Glomerular visceral epithelial cell (primary cell): ENCODE measurements around the gene STRADB.
"Not testable (repeated sequence)": the region's sequence is repeated elsewhere in the genome, so short reads cannot be mapped to it uniquely, and the experiment has no call there.

Experiments used
- DNase-seq: peaks from one replicate; pipeline ENCODE4 v3.0.0-alpha.2; 2016; ENCODE audit errors: extremely low spot score

Gene STRADB

DNA sequence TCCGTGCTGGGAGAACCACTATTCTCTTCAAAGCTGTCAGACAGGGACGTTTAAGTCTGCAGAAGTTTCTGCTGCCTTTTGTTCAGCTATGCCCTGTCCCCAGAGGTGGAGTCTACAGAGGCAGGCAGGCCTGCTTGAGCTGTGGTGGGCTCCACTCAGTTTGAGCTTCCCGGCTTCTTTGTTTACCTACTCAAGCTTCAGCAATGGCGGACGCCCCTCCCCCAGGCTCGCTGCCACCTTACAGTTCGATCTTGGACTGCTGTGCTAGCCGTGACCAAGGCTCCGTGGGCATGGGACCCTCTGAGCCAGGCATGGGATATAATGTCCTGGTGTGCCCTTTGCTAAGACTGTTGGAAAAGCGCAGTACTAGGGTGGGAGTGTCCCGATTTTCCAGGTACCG, 21.2 kb upstream of the STRADB start:
- not testable (repeated sequence) for DNase-seq

DNA sequence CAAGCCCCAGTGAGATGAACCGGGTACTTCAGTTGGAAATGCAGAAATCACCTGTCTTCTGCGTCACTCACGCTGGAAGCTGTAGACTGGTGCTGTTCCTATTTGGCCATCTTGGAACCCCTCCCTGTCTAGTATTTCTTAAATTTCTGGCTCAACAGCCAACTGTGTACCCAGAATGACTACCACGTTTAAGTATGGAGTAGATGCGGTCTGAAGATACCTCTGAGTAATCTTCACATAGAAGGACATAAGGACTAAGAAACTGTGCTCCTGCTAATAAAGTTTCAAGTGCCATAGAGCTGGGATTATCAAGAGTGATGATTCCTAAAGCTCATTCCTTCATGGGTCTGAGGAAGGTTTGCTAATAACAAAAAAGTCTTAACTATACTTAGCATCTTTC, 20.7 kb upstream of the STRADB start:
- no peak for DNase-seq

DNA sequence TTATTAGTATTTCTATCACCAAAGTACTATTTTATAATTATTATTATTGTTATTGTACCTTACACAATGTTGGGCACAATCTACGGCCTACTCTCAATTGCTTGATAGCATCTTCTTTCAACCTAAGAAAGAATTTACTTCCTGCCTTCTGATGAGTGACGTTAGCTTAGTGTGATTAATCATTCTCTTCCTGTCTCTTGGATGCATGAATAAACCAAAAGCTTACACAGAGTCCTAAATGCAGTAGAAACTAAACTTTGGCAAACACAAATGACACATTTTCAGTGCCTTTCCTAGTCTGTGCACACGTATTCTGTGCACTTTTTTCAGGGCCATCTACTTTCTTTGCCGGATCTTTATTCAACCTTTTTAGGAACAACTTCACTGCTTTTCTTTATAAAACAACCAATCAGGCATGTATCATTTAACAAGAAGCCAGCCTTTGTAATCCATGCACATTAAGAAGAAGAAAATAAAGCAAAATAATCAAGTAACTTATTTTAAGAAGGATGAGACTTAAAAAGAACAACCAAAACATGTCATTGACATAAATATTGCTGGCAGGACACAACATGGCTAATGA, 19.4 kb upstream of the STRADB start:
- peak; percentile 53 for DNase-seq

DNA sequence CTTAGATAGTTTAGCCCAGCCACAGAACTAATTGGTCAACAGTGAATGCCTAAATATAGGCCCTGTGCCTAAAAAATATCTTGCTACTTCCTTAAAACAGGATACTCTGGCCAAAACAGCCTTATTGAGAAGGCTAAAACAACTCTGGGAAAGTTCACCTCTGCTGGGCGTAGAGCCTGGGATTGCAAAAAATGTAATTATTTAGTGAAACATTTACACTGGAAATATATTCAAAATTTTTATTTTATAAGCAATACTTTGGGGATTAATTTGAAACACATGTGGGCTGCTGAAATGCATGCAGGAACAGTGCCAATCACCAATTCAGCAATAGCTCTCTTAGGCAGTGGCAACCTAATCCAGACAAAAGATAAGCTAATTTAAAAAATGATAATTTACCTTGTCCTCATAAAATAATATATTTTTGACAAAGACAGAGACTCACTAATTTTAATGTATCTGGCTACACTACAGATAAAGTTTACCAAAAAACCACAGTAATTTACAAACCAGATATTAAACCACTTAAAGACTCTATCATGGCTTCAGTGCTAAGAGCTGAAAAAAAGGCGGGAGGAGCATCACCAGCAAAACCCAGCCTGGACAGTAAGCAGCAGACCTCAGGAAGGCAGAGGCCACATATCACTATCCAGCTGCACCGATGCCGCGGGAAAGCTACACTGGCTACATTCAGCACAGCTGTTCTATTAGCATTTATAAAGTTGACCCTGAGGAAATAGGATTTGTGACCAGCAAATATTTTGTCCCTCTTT, 18.7 kb upstream of the STRADB start:
- no peak for DNase-seq

DNA sequence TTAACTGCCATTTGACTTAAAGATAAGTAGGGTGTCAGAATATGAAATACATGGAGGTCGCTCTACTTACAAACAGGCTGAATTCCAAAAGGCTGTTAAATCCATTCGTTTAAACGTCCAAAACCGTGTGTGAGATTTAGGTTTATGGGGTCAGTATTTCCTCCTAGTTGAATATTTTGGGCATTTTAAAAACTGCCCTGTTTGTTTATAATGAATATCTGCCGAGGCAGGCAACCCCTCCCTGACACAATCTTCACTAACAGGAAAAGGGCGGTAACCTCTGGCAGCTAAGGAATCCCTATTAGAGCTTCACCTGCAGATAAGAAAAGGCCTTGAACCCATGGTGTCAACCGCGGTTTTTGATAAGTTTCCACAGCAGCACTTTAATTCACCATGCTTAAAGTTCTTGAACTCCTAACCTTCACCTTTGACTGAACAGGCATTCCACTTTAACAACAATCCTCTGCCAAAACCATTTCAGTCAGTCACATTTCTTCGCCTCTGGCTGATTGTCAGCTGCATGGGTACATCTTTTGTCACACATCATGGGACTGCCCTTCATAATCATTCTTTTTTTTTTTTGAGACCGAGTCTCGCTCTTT, 18.0 kb upstream of the STRADB start:
- DNase-seq, result no peak

DNA sequence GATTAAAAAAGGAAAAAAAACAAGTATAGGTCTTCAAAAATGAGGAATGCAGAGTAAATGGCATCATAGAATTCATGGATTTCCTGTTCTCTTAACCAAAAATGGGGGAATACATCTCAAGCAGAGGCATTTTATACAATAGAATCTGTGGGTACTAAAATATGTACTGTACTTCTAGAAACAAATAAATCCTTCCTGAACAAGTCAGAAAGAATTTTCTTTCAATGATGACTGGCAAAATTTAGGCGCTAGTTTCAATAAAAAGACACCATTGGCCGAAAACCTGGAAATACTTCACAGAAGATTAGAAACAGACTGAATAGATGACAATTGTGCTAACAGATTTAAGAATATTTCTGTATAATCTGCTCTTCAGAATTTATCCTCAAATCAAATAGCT, 15.4 kb upstream of the STRADB start:
- DNase-seq, result no peak

DNA sequence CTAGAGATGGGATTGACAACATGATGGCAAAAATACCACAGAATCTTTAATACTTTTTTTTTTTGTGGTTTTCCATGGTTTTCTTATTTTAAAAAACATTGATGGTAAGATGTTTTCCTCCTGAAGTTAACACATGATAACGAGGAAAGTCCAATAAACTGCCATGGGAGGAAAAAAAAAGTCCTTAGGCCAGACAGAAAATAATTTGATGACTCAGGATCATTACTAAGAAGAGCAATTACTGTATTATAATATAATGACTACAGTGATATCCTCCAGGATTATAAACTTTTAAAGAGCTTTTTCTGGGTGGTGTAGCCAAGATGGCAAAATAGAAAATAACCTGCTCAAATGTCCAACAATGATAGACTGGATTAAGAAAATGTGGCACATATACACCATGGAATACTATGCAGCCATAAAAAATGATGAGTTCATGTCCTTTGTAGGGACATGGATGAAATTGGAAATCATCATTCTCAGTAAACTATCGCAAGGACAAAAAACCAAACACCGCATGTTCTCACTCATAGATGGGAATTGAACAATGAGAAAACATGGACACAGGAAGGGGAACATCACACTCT, 12.1 kb upstream of the STRADB start:
- DNase-seq, result not testable (repeated sequence)

DNA sequence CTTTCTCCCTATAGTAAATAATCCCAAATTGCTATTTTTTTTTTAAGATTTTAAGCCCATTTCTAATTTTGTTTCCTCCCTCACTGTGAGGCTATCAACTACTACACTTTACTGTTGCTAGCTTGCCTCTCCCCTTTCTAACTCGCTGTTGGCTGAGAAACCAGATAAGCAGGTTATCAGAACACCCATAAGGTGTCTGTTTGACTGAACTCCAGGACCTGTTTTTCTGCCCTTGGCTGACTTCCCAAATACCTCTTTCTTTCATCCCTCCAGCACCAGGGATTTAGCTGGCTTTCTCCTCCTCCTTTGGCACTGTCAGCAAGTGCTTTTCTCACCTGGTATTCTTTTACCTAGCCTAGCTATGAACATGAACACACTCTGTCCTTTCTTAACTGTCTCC, 11.4 kb upstream of the STRADB start:
- DNase-seq, result no peak

DNA sequence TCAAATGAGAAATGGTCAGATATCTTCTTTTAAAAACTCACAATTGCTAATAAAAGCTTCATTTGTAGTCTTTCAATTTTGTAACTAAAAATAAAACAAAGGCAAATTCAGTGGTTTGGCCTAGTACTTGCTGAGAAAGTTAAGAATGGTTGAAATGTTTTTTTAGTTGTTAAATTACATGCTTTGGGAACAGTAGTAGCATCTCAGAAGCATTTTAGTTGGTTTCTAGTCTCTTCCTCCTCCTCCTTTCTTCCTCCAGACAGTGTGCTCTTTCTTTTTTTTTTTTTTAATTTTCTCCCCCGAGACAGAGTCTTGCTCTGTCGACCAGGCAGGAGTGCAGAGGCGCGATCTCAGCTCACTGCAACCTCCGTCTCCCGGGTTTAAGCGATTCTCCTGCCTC, 10.1 kb upstream of the STRADB start:
- DNase-seq, result no peak

DNA sequence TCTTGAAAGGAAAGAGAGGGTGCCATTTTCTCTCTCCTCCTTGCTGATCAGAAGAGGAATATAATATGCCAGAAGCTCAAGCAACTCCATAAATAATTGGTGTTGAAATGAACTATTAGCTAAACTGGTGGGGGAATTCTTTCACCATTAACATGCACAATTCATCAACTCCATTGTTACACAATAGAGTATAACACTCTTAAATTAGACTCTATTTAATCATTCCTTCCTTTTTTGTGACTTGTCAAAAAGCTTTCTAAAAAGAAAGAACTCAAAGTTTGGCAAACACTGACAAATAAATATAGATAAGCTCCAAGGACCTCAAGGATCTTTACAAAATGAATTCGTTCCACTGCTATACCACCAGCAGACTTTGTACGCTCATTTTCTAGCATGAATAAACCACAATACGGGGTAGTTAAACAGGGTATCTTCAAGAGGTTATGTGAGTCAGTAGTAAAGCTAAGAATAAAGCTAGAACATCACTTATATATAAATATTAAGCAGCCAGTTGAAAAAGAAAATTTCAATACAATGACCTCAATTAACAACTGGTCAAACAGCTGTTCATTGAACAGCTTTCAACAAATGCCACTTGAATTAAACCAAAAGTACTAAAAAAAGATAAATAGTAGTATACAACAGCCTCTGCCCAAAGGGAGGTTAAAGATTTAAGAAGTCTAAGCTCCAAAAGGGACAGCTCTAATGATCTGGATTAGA, 6.6 kb upstream of the STRADB start:
- DNase-seq, result no peak

DNA sequence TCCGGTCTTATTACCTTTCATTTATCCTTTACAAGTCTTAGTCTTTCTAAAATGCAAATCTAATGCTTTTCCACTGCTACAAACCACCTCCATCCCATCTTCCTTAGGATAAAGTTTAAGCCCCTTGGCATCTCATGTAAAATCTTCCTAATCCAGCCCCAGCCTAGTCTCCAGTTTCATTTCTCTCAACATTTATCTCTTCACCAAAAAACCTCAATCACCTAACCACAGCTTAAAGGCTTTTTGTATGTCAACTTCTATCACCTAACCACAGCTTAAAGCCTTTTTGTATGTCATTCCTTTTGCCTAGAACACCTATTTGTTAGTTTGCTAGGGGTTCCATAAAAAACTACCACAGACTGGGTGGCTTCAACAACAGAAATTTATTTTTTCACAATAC, 4.5 kb upstream of the STRADB start:
- no peak for DNase-seq

DNA sequence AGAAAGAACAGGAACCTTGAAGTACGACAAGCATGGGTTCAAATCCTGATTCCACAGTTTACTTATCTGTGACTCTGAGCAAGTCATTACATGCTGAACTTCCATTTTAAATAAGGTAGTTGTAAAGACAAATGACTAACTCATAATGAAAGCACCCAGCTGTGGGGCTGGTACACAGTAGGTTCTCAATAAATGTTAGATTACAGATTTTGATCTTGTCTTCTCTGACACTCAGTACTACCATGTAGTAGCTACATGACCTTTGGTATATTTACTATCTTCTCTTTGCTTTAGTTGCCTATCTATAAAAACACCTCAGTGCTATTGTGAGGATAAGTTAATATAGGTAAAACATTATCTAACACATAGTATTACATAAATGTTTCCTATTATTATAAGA, 3.5 kb upstream of the STRADB start:
- no peak for DNase-seq

DNA sequence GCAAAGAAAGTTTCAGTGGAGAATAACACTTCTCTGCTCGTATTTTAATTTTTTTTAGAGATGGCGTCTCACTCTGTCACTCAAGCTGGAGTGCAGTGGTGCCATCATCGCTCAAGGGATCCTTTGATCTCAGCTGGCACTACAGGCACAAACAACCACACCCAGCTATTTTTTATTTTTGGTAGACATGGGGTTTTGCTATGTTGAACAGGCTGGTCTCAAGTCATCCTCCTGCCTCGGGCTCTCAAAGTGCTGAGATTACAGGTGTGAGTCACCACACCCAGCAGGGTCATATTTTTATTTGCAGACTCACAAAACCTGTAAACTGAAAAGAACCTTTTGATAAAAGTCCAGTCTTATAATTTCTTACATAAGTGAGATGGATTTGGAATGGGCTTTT, 2.8 kb upstream of the STRADB start:
- DNase-seq, result no peak

DNA sequence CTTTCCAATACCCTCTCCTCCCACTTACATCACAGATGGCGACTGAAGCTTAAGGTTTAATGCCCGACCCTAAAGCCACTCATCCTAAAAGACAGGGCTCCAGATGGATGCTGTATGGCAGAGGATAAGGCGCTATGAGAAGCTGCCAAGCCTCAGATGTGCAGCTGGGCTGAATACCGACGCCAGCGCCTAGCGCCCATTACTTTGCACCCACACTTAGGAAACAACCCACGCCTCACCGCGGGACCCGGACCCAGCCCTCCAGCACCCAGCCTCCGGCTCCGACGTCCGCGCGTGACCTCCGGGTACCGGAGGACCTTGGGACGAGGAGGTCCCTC, 617 bp upstream of the STRADB start:
- DNase-seq, result no peak

DNA sequence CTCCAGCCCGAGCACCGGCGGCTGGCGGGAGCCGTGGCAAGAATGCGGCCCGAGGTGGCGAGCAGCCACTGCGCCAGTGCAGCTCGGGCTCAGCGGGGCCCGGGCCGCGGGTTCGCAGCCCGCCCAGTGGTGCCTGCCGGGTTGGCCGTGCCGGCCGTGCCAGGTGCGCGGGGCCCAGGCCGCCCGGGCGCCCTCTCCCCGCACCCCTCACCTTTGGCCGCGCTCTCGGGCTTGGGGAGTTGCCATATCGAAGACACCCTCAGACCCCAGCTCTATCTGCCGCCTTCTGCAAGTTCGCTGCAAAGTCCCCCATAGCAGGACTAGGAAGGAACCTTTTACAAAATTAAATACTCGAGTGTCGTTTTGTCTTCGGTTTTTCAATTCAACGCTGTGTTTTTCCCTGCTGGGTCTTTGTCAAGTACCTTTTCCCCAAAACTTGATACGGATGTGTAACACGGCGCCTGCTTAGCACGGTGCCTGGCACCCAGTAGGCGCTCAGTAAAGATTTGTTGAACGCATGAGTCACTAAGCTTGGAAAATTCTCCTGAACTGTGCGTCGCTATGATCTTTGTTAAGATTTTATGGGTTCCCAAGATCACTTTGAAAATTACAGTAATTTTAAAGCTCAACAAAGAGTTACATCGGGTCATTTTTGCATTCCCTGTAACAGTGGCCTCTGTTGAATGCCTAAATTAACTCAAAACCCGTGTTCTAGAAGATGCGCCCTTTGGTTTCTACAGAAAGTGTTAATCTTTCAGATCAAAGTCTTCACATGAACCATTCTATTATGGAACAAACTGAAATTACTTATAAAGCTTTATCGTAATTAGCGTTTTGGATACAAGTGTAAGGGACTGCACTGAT, 750 bp downstream of the STRADB start:
- DNase-seq, result no peak

DNA sequence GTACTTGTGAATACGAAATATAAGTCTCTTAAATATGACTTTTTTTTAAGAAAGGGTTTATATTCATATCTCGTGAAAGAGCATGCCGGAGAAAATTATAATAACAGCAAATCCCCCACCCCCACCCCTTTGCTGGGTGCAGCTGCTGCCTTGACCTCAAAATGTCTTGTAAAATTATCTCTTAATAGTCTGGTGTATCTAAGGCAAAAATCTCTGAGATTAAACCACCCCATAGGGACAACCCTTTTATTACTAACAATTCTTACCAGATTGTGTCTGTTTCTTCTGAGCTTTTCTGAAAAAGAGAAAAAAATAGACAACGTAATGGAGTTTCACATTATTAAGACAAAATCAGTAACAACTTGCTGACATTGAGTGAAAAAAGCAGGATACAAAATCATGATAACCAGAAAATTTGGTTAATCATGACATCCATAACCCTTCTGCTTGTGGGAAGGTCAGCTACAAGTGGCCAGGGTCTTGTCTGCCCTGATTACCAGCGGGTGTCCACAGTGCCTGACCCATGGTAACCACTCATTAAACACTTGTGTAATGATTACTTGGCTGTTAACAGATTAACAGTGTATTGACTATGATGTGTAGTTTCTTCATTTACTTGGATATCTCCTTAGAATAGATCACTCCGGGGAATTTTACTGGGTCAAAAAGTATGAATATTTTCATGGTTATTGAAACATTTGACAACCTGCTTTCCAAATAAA, 1.5 kb downstream of the STRADB start:
- no peak for DNase-seq

DNA sequence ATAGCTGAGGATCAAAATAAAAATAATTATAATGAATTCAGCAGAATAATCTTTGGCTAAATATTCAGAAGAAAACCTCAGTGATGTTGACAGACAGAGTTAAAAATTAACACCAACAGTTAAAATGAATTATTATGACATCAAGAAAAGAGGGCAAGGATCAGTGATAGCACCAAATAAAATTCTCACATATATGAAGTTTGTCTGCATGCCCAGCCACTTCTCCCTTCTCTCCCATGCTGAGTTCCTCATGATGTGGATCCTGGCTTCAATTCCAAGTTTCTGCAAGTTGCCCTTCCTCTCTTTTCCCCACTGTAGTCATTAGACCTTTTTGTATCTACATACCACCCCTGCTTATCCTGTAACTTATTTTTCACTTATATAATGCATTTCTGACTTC, 6.8 kb downstream of the STRADB start:
- no peak for DNase-seq

DNA sequence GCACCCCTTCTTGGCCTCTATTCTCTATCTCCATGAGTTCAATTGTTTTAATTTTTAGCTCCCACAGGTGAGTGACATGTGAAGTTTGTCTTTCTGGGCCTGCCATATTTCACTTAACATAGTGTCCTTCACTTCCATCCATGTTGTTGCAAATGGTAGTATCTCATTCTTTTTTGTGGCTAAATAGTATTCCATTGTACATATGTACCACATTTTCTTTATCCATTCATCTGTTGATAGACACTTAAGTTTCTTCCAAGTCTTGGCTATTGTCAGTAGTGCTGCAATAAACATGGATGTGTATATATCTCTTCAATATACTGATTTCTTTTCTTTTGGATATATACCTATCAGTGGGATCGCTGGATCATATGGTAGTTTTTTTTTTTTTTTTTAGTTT, 9.0 kb downstream of the STRADB start:
- no peak for DNase-seq

DNA sequence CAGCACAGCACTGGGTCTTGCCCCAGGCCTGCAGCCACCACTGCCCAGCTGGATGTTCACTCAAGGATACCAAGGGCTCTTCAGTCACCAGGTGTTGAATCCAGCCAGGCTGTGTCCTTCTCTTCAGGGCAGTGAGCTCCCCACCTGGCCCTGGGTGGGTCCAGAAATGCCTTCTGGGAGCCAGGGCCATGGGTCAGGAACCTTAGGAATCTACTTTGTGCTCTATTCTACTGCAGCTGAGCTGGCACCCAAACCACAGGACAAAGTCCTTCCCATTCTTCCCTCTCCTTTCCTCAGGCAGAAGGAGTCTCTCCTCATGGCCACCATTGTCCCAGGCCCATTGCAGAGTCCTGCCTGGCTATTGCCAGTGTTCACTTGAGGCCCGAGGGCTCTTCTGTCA, 13.0 kb downstream of the STRADB start:
- no peak for DNase-seq

DNA sequence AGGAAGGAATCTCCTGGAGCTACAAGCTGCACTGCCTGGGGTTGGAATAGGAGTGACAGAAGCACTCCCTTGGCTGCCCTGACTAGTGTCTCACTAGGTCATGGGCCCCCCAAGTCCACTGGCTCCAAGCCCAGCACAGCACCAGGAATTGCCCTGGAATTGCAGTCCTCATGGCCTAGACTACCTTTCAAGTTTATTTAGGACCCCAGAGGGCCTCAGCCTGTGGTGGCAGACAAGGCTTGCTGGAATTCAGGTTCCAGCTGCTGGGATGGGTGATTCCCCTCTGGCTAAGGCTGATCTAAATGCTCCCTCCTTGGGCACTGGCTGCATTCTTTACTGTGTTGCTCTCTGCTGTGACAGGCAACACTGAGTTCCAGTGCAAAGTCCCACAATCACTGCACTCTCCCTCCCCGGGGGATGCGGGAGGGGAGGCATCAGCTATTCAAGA, 14.0 kb downstream of the STRADB start:
- DNase-seq, result no peak
